Activated T-cell treated with anti-CD3 and anti-CD28 coated beads for 24 hours (primary cell): ENCODE measurements around the gene PACRG.
"Not testable (repeated sequence)": the region's sequence is repeated elsewhere in the genome, so short reads cannot be mapped to it uniquely, and the experiment has no call there.

ENCODE experiments used
- DNase-seq: peaks from one replicate; pipeline ENCODE4 v3.0.0-alpha.2; 2020; ENCODE audit warnings: low read depth

Gene PACRG

GRCh38 chr6:163314791-163315470 lies 587.2 kb downstream of the PACRG start:
- no peak for DNase-seq

GRCh38 chr6:163316866-163317495 lies 589.2 kb downstream of the PACRG start:
- DNase-seq: not testable (repeated sequence)

GRCh38 chr6:163318071-163318786 lies 590.5 kb downstream of the PACRG start:
- no peak for DNase-seq

GRCh38 chr6:163319609-163320366 lies 592.0 kb downstream of the PACRG start:
- DNase-seq: no peak

GRCh38 chr6:163320402-163320801 lies 592.6 kb downstream of the PACRG start:
- DNase-seq: no peak

- DNase-seq: no peak
These were observed 593.0 kb downstream of the PACRG start for GRCh38 chr6:163320804-163321203.

- DNase-seq: no peak
These were observed 593.9 kb downstream of the PACRG start for GRCh38 chr6:163321717-163322116.

GRCh38 chr6:163323274-163323673 lies 595.5 kb downstream of the PACRG start:
- no peak for DNase-seq

GRCh38 chr6:163323705-163324104 lies 595.9 kb downstream of the PACRG start:
- no peak for DNase-seq

- no peak for DNase-seq
These were observed 596.5 kb downstream of the PACRG start for GRCh38 chr6:163324326-163324687.

GRCh38 chr6:163324688-163325389 lies 597.1 kb downstream of the PACRG start:
- no peak for DNase-seq

GRCh38 chr6:163325390-163325784 lies 597.6 kb downstream of the PACRG start:
- no peak for DNase-seq

GRCh38 chr6:163327165-163327880 lies 599.5 kb downstream of the PACRG start:
- DNase-seq: no peak

- no peak for DNase-seq
These were observed 600.1 kb downstream of the PACRG start for GRCh38 chr6:163327921-163328320.

- no peak for DNase-seq
These were observed 600.6 kb downstream of the PACRG start for GRCh38 chr6:163328411-163328810.

GRCh38 chr6:163329991-163330390 lies 602.2 kb downstream of the PACRG start:
- DNase-seq: no peak

- no peak for DNase-seq
These were observed 603.5 kb downstream of the PACRG start for GRCh38 chr6:163331245-163331644.

- DNase-seq: no peak
These were observed 604.8 kb downstream of the PACRG start for GRCh38 chr6:163332575-163332974.

GRCh38 chr6:163333038-163333437 lies 605.3 kb downstream of the PACRG start:
- no peak for DNase-seq

- no peak for DNase-seq
These were observed 606.2 kb downstream of the PACRG start for GRCh38 chr6:163333701-163334663.
